ENCODE measurements around the gene WRNIP1. TPM values are rescaled to one million over a fixed set of nuclear protein-coding genes. Genes with fewer than 3 reads are reported as not detected.

The WRNIP1 gene
- total and polyA plus RNA-seq, 2 of the 13 experiments (the other 11 are each of a cell fraction or from before 2014, with no cell fraction given): 77.7 to 90.3 TPM

GRCh38 chr6:2763876-2764540 is 1.2 kb upstream of the WRNIP1 start:
- POLR2A ChIA-PET: interaction anchor here (1.8 to 2.0 kb wide), 2 partner anchors 77 to 113 kb away, joined by 7 to 9 read pairs; partner anchors contain the start of gene SERPINB1
- Histone ChIP-seq H4K20me1 (ENCODE audit: insufficient read depth, low read length) (peaks cover 27% of the 10 kb centered on the region), H3K4me1 (ENCODE audit: insufficient read depth, low read length) (peaks cover 32% of the 10 kb centered on the region), H3K4me2 (ENCODE audit: low read depth, low read length) (peak overlapping the region; percentile 95), H3K9ac (ENCODE audit: insufficient read depth, low read depth, low read length) (peak overlapping the region; percentile 89), H3K4me3 (replicated peaks in 1 of 3; ENCODE audit: insufficient read depth in 1 of 3, low read depth in 2 of 3, low read length in 3 of 3) (peak overlapping the region; percentile 64 to 77 (median 64)), H3K9me3 (ENCODE audit: low read length) (no peaks in the 10 kb centered on the region), H2AFZ (ENCODE audit: low read length) (no peak overlapping the region), H3K27me3 (ENCODE audit: control insufficient read depth in 1 of 2, insufficient read depth in 2 of 2, low read length in 2 of 2) (no peaks in the 10 kb centered on the region; a peak in 2 of 5 replicates), H3K36me3 (replicated peaks in 1 of 2; ENCODE audit: control insufficient read depth in 1 of 2, insufficient read depth in 2 of 2, low read length in 2 of 2) (peaks cover 0 to 7% of the 10 kb centered on the region in 2 experiments; a peak in 3 of 5 replicates), H3K79me2 (ENCODE audit: insufficient read depth, low read length) (peaks cover 33% of the 10 kb centered on the region), H3K27ac (ENCODE audit: extremely low read length, insufficient read depth, low read length) (peak overlapping the region; percentile 92)
- intact Hi-C loops (cut with micrococcal nuclease; ENCODE audit: unreplicated experiment) (loop anchor here (2.0 kb wide), 1 partner anchor 77 kb away; the partner anchor contains the start of gene SERPINB1), in situ Hi-C loops (cut with HindIII; ENCODE audit: extremely low pct_ligation_motif_present, low pct_unique_long_range_greater_than_20kb) (no loop called here)
- WGBS (ENCODE audit: low lambda C conversion rate): 64% methylated on average over 27 of the region's 27 CpGs
- CTCF ChIA-PET (ENCODE audit: low intra/inter-chr PET ratio, low total read pairs): no interaction called here
- BruUV-seq (replicated peaks): no TSS peak
- no peak for ATAC-seq
- FAIRE-seq: no peak
- no peak for DNase-seq (ENCODE audit: low spot score)
- TF ChIP-seq, protein P1, sequence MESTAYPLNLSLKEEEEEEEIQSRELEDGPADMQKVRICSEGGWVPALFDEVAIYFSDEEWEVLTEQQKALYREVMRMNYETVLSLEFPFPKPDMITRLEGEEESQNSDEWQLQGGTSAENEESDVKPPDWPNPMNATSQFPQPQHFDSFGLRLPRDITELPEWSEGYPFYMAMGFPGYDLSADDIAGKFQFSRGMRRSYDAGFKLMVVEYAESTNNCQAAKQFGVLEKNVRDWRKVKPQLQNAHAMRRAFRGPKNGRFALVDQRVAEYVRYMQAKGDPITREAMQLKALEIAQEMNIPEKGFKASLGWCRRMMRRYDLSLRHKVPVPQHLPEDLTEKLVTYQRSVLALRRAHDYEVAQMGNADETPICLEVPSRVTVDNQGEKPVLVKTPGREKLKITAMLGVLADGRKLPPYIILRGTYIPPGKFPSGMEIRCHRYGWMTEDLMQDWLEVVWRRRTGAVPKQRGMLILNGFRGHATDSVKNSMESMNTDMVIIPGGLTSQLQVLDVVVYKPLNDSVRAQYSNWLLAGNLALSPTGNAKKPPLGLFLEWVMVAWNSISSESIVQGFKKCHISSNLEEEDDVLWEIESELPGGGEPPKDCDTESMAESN (CRISPR knock-in tag; conservative IDR thresholded peaks at IDR 0.05): 0 out of 2 replicates have a peak, but pooled peaks have one; percentile 28
- TF ChIP-seq THYN1 (CRISPR knock-in tag; IDR thresholded peaks at IDR 0.05; ENCODE audit: borderline replicate concordance, low read depth) (0 out of 2 replicates have a peak, but pooled peaks have one; percentile 25), KLF12 (CRISPR knock-in tag; IDR thresholded peaks at IDR 0.05; ENCODE audit: borderline replicate concordance) (0 out of 2 replicates have a peak, but pooled peaks have one; percentile 15), ZNF724P (CRISPR knock-in tag; IDR thresholded peaks at IDR 0.05; ENCODE audit: borderline replicate concordance) (no peak), MATR3 (CRISPR knock-in tag; IDR thresholded peaks at IDR 0.05) (no peak), ZNF710 (CRISPR knock-in tag; IDR thresholded peaks at IDR 0.05; ENCODE audit: borderline replicate concordance) (no peak), ZNF124 (CRISPR knock-in tag; IDR thresholded peaks at IDR 0.05) (no peak), HIVEP1 (CRISPR knock-in tag; IDR thresholded peaks at IDR 0.05) (0 out of 2 replicates have a peak, but pooled peaks have one; percentile 13), ZNF652 (CRISPR knock-in tag; IDR thresholded peaks at IDR 0.05; ENCODE audit: borderline replicate concordance, low read depth) (no peak), KAT2B (IDR thresholded peaks at IDR 0.05; ENCODE audit: borderline replicate concordance, low read depth, low read length) (no peak), ZMYM4 (CRISPR knock-in tag; IDR thresholded peaks at IDR 0.05) (0 out of 2 replicates have a peak, but pooled peaks have one; percentile 11), ZNF136 (CRISPR knock-in tag; IDR thresholded peaks at IDR 0.05; ENCODE audit: low read depth) (peak; percentile 49; the same call in 1 of the 2 replicates), DMAP1 (CRISPR knock-in tag; IDR thresholded peaks at IDR 0.05) (0 out of 2 replicates have a peak, but pooled peaks have one; percentile 1), MYC (CRISPR knock-in tag; IDR thresholded peaks at IDR 0.05; ENCODE audit: borderline replicate concordance) (peak; percentile 14; the same call in 1 of the 2 replicates), STAG1 (CRISPR knock-in tag; IDR thresholded peaks at IDR 0.05) (no peak), ZNF34 (CRISPR knock-in tag; IDR thresholded peaks at IDR 0.05; ENCODE audit: borderline replicate concordance) (no peak), ZNF75D (CRISPR knock-in tag; IDR thresholded peaks at IDR 0.05; ENCODE audit: borderline replicate concordance) (no peak), POGZ (CRISPR knock-in tag; IDR thresholded peaks at IDR 0.05) (0 out of 2 replicates have a peak, but pooled peaks have one; percentile 9), FOXJ3 (CRISPR knock-in tag; IDR thresholded peaks at IDR 0.05; ENCODE audit: borderline replicate concordance) (no peak)
- TF ChIP-seq, protein P2, sequence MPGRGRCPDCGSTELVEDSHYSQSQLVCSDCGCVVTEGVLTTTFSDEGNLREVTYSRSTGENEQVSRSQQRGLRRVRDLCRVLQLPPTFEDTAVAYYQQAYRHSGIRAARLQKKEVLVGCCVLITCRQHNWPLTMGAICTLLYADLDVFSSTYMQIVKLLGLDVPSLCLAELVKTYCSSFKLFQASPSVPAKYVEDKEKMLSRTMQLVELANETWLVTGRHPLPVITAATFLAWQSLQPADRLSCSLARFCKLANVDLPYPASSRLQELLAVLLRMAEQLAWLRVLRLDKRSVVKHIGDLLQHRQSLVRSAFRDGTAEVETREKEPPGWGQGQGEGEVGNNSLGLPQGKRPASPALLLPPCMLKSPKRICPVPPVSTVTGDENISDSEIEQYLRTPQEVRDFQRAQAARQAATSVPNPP (CRISPR knock-in tag; IDR thresholded peaks at IDR 0.05): no peak

Measured in HepG2 (cell line).